ENCODE measurements around the gene CCDC33.
"Not testable (repeated sequence)": the region's sequence is repeated elsewhere in the genome, so short reads cannot be mapped to it uniquely, and the experiment has no call there.

The CCDC33 gene

DNA sequence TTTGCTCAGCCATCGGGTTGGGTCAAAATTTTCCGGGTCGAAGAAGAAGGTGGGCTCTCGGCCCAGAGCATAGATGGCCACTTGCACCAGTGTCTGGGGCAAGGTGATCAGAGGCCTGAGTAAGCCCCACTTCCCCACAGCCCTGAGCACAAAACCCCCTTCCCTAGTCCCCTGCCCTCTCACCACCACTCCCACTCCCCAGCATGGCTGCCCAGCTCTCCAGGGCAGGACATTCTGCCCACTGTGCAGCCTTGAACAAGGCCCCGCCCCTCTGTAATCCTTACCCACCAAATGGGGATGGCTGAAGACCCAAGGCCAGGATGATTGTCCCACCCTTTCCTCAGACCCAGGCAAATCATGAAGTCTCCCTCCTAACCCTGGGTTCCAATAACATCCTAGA lies 102.5 kb downstream of the CCDC33 start:
- no peak for DNase-seq

DNA sequence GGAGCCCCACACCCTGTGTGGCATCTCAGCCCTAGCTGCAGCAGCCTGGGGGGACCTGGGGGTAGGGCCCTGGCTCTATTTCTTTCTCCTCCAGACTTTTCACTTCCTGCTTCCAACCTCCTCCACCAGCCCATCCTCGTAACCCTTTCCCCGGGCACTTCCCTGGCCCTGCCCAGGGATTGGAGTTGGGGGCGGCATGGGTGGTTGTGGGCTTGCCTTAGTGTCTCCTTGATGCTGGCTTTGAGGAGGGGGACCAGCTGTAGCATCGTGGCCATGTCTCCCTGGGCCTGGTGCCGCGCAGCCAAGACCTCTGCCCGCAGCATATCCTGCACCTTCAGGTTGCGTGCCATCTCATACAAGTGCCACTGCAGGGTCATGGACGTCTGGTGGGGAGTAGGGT lies 103.2 kb downstream of the CCDC33 start:
- no peak for DNase-seq

GRCh38 chr15:74340150-74340549 lies 104.0 kb downstream of the CCDC33 start:
- no peak for DNase-seq

GRCh38 chr15:74343127-74343796 lies 107.1 kb downstream of the CCDC33 start:
- DNase-seq: no peak

DNA sequence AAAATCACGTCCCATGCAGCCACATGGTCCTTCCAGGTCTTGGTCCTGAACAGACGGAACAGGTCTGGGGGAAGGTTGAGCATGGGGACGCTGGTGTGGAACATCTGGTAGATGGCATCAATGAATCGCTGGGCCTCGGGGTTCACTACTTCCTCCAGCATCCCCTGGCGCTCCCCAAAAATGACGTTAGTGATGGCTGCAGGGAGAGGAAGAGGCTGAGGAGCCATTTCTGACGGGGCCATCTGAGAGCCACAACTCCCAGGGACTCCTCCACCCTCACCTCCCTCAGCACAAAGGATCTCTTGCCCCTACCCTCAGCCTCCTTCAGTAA lies 107.6 kb downstream of the CCDC33 start:
- no peak for DNase-seq

- no peak for DNase-seq
Observed at GRCh38 chr15:74345051-74345450, 108.9 kb downstream of the CCDC33 start.

- DNase-seq: no peak
Observed at GRCh38 chr15:74347757-74348250, 111.7 kb downstream of the CCDC33 start.

DNA sequence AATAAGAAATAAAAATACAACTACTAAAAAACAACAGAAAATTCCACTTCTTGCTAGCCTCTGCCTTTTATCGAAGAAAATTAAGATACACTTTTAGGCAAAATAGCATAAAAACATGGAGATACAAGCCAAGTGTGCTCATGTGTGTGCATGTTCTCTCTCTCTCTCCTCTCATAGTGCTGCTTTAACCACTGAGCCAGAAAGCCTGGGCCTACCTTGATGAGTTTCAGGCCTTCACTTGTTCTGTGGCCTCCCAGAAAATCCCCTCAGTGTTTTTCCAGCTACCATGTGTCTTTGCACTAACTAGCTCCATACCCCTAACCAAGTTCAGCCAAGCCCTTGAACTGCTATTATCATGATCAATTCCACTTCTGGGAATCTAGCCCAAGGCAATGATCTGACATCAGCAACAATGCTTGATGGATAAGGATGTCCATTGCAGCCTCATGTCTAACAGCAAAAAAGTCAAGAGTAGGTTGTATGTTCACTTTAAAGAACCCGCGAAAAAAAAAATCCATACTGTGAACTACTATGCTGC lies 113.2 kb downstream of the CCDC33 start:
- DNase-seq: no peak

DNA sequence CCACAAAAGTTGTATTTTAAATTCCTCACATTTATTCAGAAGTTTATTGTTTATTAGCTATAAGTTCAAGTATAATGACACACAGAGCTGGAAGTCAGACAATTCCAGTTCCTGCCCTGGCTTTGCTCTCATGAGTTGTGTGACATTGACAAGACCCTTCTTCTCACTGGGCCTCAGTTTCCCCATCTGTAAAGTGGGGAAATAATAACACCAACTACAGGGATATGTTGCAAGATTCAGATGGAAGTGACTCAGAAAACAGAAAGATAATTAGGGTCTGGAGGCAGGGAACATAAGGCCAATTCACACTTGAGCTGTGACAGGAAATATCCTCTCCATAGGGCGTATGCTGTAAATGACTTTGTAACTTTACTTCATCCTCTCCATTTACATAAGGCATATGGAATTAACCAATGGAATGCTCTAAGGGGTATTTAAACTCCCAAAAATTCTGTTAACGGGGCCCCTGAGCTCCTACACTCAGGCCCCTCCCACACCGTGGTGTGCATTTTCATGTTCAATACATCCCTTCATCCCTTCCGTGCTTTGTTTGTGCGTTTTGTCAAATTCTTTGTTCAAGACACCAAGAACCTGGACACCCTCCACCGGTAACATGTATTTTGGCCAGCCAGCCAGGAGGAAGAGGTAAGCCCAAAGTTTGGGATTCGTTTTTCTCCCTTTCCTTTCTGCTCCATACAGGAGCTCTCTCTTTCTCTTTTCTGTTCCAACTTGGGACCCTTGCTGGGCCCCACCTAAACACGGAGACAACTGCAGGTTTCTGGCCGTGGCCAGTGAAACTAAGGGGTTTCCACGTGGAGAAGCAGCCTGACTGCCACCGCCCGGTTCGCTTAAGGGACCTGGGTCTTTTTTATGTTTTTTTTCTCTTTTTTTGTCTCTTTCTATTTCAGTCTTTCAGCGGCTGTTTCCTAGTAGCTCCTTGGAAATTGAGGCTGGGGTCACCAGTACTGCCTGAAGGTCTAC lies 114.5 kb downstream of the CCDC33 start:
- DNase-seq: no peak

DNA sequence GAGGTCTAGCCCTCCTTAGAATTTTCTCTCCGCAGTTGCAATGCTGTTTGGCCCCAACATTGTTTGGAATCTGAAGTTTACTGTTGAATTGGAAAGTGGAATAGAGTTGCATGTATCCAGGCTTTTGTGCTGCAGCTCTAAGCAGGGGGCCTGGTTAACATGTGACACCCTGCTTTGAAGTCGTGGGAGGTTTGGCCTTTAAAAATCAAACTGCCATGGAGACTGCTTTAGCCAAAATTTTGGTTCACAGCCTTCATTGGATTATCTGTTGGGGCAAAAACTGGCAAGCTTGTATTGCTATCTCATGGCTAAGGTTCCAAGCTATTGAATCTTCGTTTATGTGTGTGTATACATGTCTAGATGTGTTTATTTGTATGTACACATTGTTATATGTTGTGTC lies 115.5 kb downstream of the CCDC33 start:
- DNase-seq: no peak

- DNase-seq: no peak
Observed at GRCh38 chr15:74352393-74352910, 116.3 kb downstream of the CCDC33 start.

- DNase-seq: not testable (repeated sequence)
Observed at GRCh38 chr15:74353992-74354391, 117.9 kb downstream of the CCDC33 start.

DNA sequence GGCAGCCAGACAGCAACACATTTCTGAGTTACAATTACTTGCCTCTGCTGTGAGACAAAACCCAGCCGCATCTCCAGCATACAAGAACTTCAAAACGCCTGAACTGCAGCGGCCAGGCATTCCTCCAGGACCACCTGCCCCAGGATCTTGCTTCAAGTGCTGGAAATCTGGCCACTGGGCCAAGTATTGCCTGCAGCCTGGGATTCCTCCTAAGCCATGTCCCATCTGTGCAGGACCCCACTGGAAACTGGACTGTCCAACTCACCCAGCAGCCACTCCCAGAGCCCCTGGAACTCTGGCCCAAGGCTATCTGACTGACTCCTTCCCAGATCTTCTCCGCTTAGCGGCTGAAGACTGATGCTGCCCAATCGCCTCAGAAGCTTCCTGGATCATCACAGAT lies 119.9 kb downstream of the CCDC33 start:
- not testable (repeated sequence) for DNase-seq

- not testable (repeated sequence) for DNase-seq
Observed at GRCh38 chr15:74357514-74357913, 121.4 kb downstream of the CCDC33 start.

DNA sequence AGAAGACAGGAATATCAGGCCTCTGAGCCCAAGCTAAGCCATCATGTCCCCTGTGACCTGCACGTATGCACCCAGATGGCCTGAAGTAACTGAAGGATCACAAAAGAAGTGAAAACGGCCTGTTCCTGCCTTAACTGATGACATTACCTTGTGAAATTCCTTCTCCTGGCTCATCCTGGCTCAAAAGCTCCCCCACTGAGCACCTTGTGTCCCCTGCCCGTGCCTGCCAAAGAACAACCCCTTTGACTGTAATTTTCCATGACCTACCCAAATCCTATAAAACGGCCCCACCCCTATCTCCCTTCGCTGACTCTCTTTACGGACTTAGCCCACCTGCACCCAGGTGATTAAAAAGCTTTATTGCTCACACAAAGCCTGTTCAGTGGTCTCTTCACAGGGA lies 123.2 kb downstream of the CCDC33 start:
- DNase-seq: not testable (repeated sequence)

DNA sequence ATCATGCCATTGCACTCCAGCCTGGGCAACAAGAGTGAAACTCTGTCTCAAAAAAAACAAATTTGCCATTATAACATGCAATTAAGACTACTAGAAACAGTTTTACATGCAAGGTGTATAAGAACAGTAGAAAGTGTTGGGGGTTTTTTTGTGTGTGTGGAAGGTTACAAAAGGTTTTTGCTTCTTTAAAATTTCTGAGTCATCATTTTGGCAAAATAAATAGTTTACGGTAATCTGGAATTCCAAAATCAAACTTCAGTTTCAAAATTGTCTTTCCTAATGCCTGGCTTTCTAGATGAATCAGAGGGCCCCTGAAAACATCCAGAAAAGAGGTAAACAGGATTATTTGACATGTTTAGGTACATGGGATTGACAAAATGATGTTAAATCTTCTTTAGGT lies 124.7 kb downstream of the CCDC33 start:
- DNase-seq: not testable (repeated sequence)

- no peak for DNase-seq
Observed at GRCh38 chr15:74362482-74362881, 126.4 kb downstream of the CCDC33 start.

DNA sequence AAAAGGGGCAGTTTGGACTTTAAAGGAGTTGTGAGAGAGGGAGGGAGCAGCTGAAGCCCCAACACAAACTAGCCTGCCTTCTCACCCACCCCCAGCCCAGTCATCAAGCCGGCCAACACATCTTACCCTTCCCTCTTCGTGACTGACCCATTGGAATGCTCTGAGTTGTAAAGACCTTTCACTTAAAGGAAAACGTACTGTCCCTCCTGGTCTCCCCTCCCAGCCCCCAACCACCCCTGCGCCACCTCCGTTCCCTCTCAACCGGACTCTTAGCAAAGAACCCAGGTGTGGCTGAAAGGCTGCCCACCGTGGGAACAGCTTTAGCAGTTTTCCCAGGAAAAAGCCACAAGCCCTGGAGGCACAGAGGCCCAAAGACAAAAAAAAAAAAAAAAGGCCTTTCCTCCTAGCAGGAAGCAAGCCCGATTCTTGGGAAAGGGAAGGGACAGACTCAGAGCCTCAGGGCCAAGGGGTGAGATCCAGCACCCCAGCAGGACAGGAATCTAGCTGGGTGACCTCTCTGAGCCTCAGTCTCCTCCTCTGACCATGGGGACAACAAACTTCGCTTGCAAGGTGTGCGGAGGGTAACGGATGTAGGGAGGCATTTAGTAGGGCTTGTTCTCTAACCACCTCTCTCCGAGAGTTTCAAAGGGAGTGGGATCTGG lies 128.9 kb downstream of the CCDC33 start:
- no peak for DNase-seq

DNA sequence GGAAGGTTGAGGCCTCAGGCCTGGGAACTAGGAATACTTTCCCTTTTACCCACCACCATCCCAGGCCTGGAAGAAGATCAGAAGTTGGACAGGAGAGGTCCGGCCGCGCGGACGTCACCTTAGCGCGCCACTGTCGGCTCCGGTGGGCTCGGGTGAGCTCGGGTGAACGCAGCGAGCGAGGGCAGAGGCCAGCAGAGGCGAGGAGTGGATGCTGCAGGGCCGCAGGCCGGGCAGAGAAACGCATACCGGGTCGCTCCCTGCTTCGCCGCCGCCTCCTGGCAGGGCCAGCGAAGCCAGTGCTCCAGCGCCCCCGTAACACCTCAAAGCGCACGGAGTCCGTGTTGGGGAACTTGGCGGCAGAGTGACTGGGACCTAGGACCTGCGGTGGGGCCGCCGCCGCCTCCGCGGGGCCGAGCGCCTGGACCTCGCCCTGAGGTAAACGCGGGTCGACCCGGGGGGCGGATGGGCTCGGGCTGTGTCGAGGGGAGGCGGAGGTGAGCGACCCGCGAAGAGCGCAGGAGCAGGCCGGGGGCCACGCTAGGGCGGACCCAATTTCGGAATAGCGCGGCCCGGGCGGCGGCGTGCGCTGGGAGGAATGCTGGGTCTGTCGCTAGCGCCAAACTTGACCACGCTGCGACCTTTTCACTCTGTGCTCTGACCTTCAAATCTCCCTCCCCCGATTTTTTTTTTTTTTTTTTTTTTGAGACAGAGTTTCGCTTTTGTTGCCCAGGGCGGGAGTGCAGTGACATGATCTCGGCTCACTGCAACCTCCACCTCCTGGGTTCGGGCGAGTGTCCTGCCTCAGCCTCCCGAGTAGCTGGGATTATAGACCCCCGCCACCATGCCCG lies 129.7 kb downstream of the CCDC33 start:
- DNase-seq: no peak

- DNase-seq: no peak
Observed at GRCh38 chr15:74367296-74367854, 131.2 kb downstream of the CCDC33 start, which contains the start of gene CYP11A1. Gene CYP11A1 (minus strand): TSS chr15:74367646. CDS start chr15:74367585, 61 bp downstream.

- no peak for DNase-seq
Observed at GRCh38 chr15:74368121-74368520, 132.0 kb downstream of the CCDC33 start.
